Right lobe of liver (tissue), 6 donors: Measurements from ENCODE around the gene CBX2. TPM values are rescaled to one million over a fixed set of nuclear protein-coding genes. Genes with fewer than 3 reads are reported as not detected.

Source experiments
- ATAC-seq, 4 donors: fragments of 200-7000 bp; cut with Tn5 transposase; one replicate each; pipeline ENCODE4 v1.9.1; 2020; ENCODE audit warnings: mild to moderate bottlenecking in 4 of 4, moderate library complexity in 4 of 4
- DNase-seq, 3 donors: peaks; one replicate each; pipeline ENCODE4 v3.0.0-alpha.2; 2020
- H3K27ac ChIP-seq, 3 donors: fragments of 200-600 bp; one replicate each; pipeline ENCODE4 v1.8.0; 2022
- H3K27me3 ChIP-seq, 2 donors: fragments of 200-600 bp; one replicate each; pipeline ENCODE4 v1.8.0; 2022
- H3K36me3 ChIP-seq, 4 donors: fragments of 200-600 bp; sonication (generic) in 1 of 4; one replicate each; pipeline versions ENCODE4 v1.5.1 to v1.8.0; 2017 to 2022; ENCODE audit warnings: control low read depth in 1 of 4
- H3K4me1 ChIP-seq, 4 donors: fragments of 200-600 bp; sonication (generic) in 1 of 4; one replicate each; pipeline versions ENCODE4 v1.5.1 to v1.8.0; 2017 to 2022; ENCODE audit warnings: control low read depth in 1 of 4
- H3K4me3 ChIP-seq, 3 donors: fragments of 200-600 bp; one replicate each; pipeline ENCODE4 v1.8.0; 2022
- H3K9me3 ChIP-seq, 4 donors: fragments of 200-600 bp; sonication (generic) in 1 of 4; one replicate each; pipeline versions ENCODE4 v1.5.1 to v1.8.0; 2017 to 2022; ENCODE audit warnings: control low read depth in 1 of 4
- CTCF ChIP-seq, 4 donors: fragments of 200-600 bp in 3 of 4; fragments of 450-650 bp in 1 of 4; IDR thresholded peaks; one replicate each; pipeline versions ENCODE4 v1.5.1 to v1.8.0; 2016 to 2022; ENCODE audit warnings: antibody characterized with exemption in 4 of 4, mild to moderate bottlenecking in 2 of 4
- POLR2A ChIP-seq: fragments of 450-650 bp; IDR thresholded peaks from one replicate; pipeline ENCODE4 v1.6.1; 2017; ENCODE audit warnings: antibody characterized with exemption, mild to moderate bottlenecking
- WGBS: methylation state at CpG from one replicate; pipeline ENCODE4 v1.1.6; 2018; ENCODE audit warnings: low coverage, low lambda C conversion rate; ENCODE audit not compliant: insufficient coverage; ENCODE audit errors: missing lambda C conversion rate; 5-methylcytosine and 5-hydroxymethylcytosine counted together
- intact Hi-C, 2 donors: fragments of 100-400 bp; cut with DNase I; formaldehyde crosslinking; loops; one replicate each; pipeline versions ENCODE4 v1.11.2 to v1.14.1; 2022
- total RNA-seq, 6 experiments: library from RNA; depleted of rRNA in 2 of 6; stranded (reverse); fragments of >200 nt in 2 of 6; fragmentation: NEBNext Ultra II Directional in 3 of 6; extraction: Animal tissue kit (Norgen Biotek cat#: 25700) in 3 of 6; gene quantifications; one replicate each; pipeline versions ENCODE4 v1.1.0 to v1.2.4, GENCODE V29; 2016 to 2023
- donor health status: DM: no; HTN: yes; CAD: no.
- donor health status: DM: no; HTN: no; CAD: no.
- donor health status: DM: no; HTN: no; CAD: no.
- donor health status: DM: no; HTN: yes; CAD: no.
- donor health status: DM: no; HTN: yes; CAD: no.

CBX2 gene
- total RNA-seq, 6 experiments from 2014 or later, result 0.33 to 3.5 (median 1.1) TPM

- no peak overlapping the region for H3K27ac ChIP-seq
- peaks cover 0 to 22% (median 4%) of the 10 kb centered on the region in 4 donors for H3K4me1 ChIP-seq
- no peaks in the 10 kb centered on the region for H3K36me3 ChIP-seq
- ATAC-seq (peak in 3 of 4 donors; percentile 31 to 43 (median 34)), DNase-seq (no peak)
- intact Hi-C loops, result no loop called here
- H3K9me3 ChIP-seq, result no peaks in the 10 kb centered on the region
- H3K27me3 ChIP-seq, result peaks cover 0 to 33% of the 10 kb centered on the region in 2 donors
- peak overlapping the region in 1 of 3 donors; percentile 12 for H3K4me3 ChIP-seq
- WGBS, result 29% methylated on average over 4 of the region's 6 CpGs
- TF ChIP-seq CTCF (IDR thresholded peaks at IDR 0.05), result no peak
- no peak for TF ChIP-seq POLR2A
Measured at GRCh38 chr17:79745641-79746105, 32.3 kb upstream of the CBX2 start.

GRCh38 chr17:79746889-79747507 is 30.9 kb upstream of the CBX2 start:
- intact Hi-C loops, result no loop called here
- TF ChIP-seq POLR2A (no peak), CTCF (IDR thresholded peaks at IDR 0.05) (no peak)
- WGBS, result 23% methylated on average over 15 of the region's 22 CpGs
- Histone ChIP-seq H3K36me3 (no peaks in the 10 kb centered on the region), H3K4me3 (no peak overlapping the region), H3K27me3 (peaks cover 0 to 43% of the 10 kb centered on the region in 2 donors), H3K4me1 (peaks cover 0 to 17% (median 4%) of the 10 kb centered on the region in 4 donors), H3K9me3 (no peaks in the 10 kb centered on the region), H3K27ac (no peak overlapping the region)
- DNase-seq (no peak), ATAC-seq (no peak)

GRCh38 chr17:79747508-79748294 is 30.2 kb upstream of the CBX2 start:
- ATAC-seq (no peak), DNase-seq (no peak)
- Histone ChIP-seq H3K36me3 (no peaks in the 10 kb centered on the region), H3K9me3 (no peaks in the 10 kb centered on the region), H3K4me3 (no peak overlapping the region), H3K27me3 (peaks cover 0 to 43% of the 10 kb centered on the region in 2 donors), H3K27ac (no peak overlapping the region), H3K4me1 (peaks cover 0 to 14% (median 0%) of the 10 kb centered on the region in 4 donors)
- intact Hi-C loops, result no loop called here
- 1% methylated on average over 27 of the region's 74 CpGs for WGBS
- TF ChIP-seq CTCF (IDR thresholded peaks at IDR 0.05) (no peak), POLR2A (no peak)

GRCh38 chr17:79748295-79749099 is 29.5 kb upstream of the CBX2 start:
- Histone ChIP-seq H3K27ac (no peak overlapping the region), H3K9me3 (no peaks in the 10 kb centered on the region), H3K36me3 (no peaks in the 10 kb centered on the region), H3K4me3 (no peak overlapping the region), H3K27me3 (peaks cover 0 to 43% of the 10 kb centered on the region in 2 donors), H3K4me1 (peaks cover 0 to 14% (median 0%) of the 10 kb centered on the region in 4 donors)
- TF ChIP-seq POLR2A, result no peak
- TF ChIP-seq CTCF (IDR thresholded peaks at IDR 0.05), result no peak
- DNase-seq, result no peak
- intact Hi-C loops, result no loop called here
- 10% methylated on average over 10 of the region's 55 CpGs for WGBS
- no peak for ATAC-seq
